ENCODE measurements around the gene CDC40.

CDC40 gene

DNA sequence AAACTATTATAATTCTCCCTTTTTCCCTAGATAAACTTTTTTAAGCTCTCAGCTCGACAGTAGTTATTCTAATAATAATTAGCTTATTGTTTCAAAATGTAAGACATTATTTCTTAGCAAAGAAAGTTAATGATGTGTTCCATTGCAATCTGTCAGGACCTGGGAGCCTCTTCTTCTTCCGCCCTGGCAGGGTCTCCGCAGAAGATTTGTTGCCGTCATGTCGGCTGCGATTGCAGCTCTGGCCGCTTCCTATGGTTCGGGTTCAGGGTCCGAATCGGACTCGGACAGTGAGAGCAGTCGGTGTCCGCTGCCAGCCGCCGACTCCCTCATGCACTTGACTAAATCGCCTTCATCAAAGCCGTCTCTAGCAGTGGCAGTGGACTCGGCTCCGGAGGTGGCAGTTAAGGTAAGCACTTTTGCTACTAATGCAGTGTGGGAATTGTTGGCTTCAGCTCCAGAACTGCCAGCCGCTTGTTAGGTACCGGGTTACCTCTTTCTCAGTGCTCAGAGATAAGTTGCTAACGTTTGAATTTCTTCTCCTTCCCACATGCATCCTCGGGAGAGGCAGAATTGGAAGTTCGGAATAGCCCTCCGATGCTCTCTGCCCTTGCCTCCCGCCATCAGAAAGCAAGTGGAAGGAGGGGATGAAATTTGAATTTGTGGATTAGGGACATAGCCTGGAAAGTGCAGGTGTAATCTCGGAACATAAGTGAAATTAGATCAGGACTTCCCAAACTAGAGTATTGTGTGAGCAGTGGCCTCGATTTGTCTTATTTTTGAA lies at the start of gene CDC40:
Gene CDC40, plus strand, starts transcription at position 200 of the 781 bp plus-strand sequence. Its CDS starts 18 bp downstream, at position 218.
- DNase-seq (ENCODE audit: low read depth, low spot score), result peak; percentile 28

GRCh38 chr6:110137924-110138887 lies 42.0 kb upstream of the CDC40 start:
- DNase-seq (ENCODE audit: low read depth, low spot score), result no peak

DNA sequence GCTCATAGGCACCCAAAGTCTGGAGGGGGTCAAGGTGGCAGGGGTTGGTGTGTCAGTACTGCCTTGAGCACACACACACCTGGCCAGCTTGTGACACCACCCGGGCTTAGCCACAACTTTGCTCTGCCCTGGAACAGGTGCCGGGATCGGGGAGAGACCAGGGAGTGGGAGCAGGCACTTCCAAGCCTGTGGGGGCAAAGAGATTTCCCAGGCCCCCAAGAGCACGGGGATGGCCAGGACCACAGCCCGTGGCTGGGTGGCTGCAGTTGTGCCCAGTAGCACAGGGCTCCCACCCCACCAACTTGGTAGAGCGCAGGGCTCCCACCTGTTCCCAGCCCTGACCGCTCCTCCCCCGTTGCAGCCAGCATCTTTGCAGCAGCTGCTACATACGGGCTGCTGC lies 41.2 kb upstream of the CDC40 start:
- DNase-seq (ENCODE audit: low read depth, low spot score), result no peak

DNA sequence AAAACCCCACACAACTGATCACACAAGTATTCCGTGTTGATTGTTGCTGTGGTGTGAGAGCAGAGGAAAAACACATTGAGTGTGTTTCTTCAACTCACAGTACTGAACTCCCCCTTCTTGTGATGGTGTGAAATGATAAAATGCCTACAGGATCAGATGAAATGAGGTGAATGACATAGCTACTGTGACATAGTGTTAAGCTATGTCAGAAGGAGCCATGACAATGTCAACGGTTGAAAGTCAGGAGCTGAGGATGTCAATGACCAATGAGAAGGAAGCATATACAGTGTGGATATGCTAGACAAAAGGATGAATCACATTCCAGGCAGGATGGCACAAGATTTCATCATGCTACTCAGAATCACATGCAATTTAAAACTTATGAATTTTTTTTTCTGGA lies 39.6 kb upstream of the CDC40 start:
- no peak for DNase-seq (ENCODE audit: low read depth, low spot score)

DNA sequence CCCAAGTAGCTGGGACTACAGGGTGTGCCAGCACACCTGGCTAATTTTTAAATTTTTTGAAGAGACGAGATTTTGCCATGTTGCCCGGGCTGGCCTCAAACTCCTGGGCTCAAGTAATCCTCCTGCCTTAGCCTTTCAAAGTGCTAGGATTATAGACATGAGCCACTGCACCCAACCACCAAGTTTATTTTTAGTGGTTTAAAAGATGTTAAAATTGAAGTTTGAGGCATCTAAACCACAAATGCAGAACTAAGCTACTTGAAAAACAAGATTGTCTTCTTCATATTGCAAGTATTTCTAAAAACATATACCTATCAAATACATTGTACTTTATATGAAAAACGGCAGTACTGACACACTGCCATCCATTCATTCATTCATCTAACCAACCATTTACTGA lies 32.4 kb upstream of the CDC40 start:
- no peak for DNase-seq (ENCODE audit: low read depth, low spot score)

DNA sequence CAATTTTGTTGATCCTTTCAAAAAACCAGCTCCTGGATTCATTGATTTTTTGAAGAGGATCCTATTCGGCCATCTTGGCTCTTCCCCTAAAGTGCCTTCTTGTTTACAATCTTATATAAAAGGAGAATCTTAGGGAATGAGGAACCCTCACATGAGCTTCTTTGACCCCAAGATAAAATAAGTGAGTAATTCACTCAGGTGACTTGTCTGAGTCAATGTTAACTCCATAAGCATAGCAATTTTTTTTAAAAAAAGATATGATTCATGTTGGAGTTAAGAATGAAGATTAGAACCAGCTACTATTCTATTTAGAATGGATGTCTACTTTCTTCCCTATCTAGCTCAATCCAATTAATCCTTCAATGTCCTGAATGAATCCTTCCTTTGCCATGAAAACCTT lies 21.7 kb upstream of the CDC40 start:
- DNase-seq (ENCODE audit: low read depth, low spot score), result no peak

GRCh38 chr6:110170081-110170480 lies 10.1 kb upstream of the CDC40 start:
- DNase-seq (ENCODE audit: low read depth, low spot score), result no peak

- no peak for DNase-seq (ENCODE audit: low read depth, low spot score)
Observed at GRCh38 chr6:110173506-110174132, 6.6 kb upstream of the CDC40 start.

GRCh38 chr6:110178626-110179405 lies 1.4 kb upstream of the CDC40 start:
- no peak for DNase-seq (ENCODE audit: low read depth, low spot score)

DNA sequence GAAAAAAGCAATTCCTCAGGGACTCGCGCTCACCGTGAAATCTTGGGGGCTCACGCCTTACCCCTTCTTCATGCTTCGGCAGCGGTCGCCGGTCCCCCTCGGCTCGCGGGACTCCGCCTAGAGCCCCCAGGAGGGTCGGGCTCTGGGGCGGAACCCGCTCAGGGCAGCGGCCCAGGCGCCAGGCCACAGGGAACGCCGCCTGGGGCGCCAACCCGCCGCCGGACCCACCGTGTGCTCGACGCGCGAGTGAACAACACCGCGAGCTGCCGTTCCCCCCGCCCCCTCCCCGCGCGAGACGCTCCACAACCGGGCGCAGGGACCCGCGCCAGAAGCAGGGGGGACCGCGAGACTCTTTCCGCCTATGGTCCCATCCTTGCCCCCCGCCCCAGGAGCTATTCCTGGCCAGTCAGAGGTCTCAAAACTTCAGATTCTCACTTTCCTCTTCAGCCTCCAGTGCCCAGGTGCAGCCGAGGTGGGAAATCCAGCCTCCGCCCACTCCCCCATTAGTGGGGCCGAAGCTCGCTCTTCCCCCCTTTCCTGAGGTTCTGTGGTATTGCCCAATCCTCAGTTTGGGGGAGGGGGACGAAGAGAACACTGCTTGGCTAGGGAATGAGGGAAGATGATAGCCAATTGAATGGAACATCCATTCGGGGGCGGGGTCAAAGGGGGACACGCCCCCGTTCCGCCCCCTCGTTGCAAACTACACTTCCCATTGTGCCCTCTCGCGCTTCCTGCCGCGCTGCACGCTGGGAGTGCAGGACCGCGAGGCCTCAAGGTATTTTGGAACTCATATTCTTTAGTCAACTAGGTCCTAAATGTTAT lies 610 bp upstream of the CDC40 start, which contains the start of gene WASF1:
Gene WASF1, minus strand, starts transcription at position 265 of the 822 bp plus-strand sequence. CDS start 52,069 bp downstream, outside the sequence.
- peak; percentile 85 for DNase-seq (ENCODE audit: low read depth, low spot score)

- no peak for DNase-seq (ENCODE audit: low read depth, low spot score)
Observed at GRCh38 chr6:110181131-110182030, 1.2 kb downstream of the CDC40 start.

DNA sequence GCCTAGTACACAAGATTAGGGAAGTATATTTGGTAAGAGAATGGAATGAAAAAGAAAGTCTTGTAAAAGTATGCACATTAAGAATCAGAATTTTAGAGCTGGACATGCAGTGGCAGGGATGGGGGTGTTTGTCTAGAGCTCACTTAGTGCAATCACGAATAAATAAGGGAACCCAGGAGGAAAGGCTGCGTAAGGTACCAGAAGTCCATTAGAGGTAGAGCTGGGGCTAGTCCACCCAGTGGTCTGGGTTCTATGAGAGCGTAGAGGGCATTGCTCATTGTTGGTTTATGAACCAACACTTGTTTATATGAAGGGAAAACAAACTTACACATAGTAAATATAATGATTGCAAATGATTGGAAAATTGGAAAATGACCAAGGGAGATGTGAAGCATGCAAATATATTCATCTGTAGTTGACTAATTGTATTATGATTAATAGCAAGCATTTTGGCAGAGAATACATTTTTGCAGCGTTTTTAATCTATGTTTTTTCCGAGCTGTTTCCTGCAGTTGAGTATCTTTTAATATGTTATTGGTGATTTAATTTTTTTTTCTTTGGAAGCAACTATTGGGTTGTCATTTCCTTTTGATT lies 3.2 kb downstream of the CDC40 start:
- DNase-seq (ENCODE audit: low read depth, low spot score), result no peak

GRCh38 chr6:110185879-110186278 lies 5.7 kb downstream of the CDC40 start:
- DNase-seq (ENCODE audit: low read depth, low spot score), result no peak

DNA sequence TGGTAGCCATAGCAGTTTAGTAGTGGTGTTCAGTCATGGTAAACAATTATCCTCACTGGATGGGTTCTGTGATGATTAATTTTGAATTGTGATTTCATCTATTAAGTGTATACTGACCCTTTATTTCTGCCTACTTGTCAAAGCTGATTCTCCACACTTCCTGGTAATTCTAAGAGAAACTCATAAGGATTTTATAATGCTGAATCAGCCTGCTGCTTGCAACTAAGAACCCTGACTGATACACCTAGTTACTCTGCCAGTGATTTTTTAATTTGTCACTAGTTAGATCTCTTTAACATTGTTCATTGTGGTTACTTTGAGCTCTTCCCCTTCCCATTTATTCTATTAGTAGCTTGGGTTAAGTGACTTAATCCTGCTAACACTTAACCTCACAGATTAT lies 8.6 kb downstream of the CDC40 start:
- DNase-seq (ENCODE audit: low read depth, low spot score), result no peak

GRCh38 chr6:110190726-110191125 lies 10.5 kb downstream of the CDC40 start:
- no peak for DNase-seq (ENCODE audit: low read depth, low spot score)

DNA sequence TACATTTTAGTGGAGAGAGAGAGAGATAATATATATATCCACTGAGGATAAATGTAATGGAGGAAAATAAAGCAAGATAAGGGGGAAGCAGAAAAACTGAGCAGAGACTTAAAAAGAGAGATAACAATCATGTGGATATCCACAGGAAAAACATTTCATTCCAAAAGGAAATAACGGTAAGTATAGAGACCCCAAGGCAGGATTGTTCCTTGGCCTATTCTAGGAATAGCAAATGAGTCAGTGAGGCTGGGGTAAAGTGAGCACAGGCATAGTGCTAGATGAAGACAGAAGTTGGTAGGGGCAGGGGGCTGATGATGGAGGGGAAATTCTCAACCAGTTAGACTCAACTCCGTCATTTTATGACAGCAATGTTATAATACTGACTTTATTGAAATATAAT lies 11.2 kb downstream of the CDC40 start:
- no peak for DNase-seq (ENCODE audit: low read depth, low spot score)

GRCh38 chr6:110195639-110196038 lies 15.4 kb downstream of the CDC40 start:
- no peak for DNase-seq (ENCODE audit: low read depth, low spot score)

DNA sequence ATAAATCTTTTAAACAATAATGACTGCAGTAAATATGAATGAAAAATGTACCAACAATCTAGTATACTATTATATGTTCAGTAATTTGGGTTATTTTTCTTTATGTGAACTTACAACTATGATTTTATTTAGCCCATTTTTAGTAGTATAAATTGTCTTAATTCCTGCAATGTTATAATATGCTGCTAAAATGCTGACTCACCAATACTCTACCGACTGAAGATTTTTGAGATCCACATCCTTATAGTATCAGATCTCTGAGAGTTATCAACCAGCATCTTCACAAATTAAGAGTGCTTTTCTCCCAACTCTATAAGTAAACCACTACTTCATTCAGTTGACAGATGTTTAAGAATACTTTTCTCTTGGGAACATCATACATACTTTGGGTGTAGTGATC lies 16.6 kb downstream of the CDC40 start:
- no peak for DNase-seq (ENCODE audit: low read depth, low spot score)

- no peak for DNase-seq (ENCODE audit: low read depth, low spot score)
Observed at GRCh38 chr6:110198561-110198960, 18.3 kb downstream of the CDC40 start.
